Activated T-cell treated with anti-CD3 and anti-CD28 coated beads, Interleukin-2, amount 50 U/mL, for 4 hours (primary cell): ENCODE data around the gene ASIC2. TPM values are rescaled to one million over a fixed set of nuclear protein-coding genes. Genes with fewer than 3 reads are reported as not detected.

Experiments
- ATAC-seq, 2 donors: fragments of 200-7000 bp; cut with Tn5 transposase; one replicate each; pipeline ENCODE4 v1.10.0; 2021
- DNase-seq: peaks from one replicate; pipeline ENCODE4 v3.0.0-alpha.2; 2020
- H3K27me3 Mint-ChIP-seq: one replicate; pipeline ENCODE4 v1.8.0; 2021; ENCODE audit warnings: low read depth, mixed read lengths
- H3K36me3 Mint-ChIP-seq: one replicate; pipeline ENCODE4 v1.8.0; 2022; ENCODE audit warnings: mixed read lengths; ENCODE audit not compliant: insufficient read depth
- H3K4me1 Mint-ChIP-seq: one replicate; pipeline ENCODE4 v1.8.0; 2021; ENCODE audit warnings: low read depth, mixed read lengths
- H3K4me3 Mint-ChIP-seq: one replicate; pipeline ENCODE4 v1.8.0; 2021; ENCODE audit warnings: mild to moderate bottlenecking, moderate library complexity, mixed read lengths
- H3K9me3 Mint-ChIP-seq: one replicate; pipeline ENCODE4 v1.8.0; 2021; ENCODE audit warnings: mixed read lengths
- total RNA-seq, 3 donors: library from RNA; stranded (reverse); gene quantifications; one replicate each; pipeline ENCODE4 v1.2.1, GENCODE V29; 2021

ASIC2 gene
- total RNA-seq, 3 donors from 2014 or later, result not detected

GRCh38 chr17:33218698-33219601, 74.1 kb downstream of the ASIC2 start:
- ATAC-seq (no peak), DNase-seq (no peak)
- Mint-ChIP-seq H3K9me3 (no peaks in the 10 kb centered on the region), H3K4me1 (no peaks in the 10 kb centered on the region), H3K27me3 (peaks cover 12% of the 10 kb centered on the region), H3K4me3 (no peak overlapping the region), H3K36me3 (no peaks in the 10 kb centered on the region)

DNA sequence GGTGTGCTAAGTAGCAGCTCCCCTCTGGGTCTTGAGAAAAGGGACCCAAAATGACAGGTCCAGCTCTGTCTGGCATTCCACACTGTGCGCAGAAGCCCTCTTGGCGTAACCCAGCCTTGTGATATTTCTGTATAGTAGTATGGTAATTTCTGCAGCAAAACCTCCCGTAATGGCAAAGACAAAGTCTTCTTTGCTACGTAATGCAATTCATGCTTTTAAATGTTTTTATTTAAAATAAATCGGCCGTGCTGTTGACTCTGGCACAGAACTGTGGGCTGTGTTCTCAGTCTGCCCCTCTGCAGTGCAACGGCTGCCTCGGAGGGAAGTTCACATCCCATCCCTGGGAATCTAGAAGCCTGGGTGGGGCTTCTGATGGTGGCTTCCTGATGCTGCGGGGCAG, 75.2 kb downstream of the ASIC2 start:
- no peak overlapping the region for H3K4me3 Mint-ChIP-seq
- H3K36me3 Mint-ChIP-seq, result no peaks in the 10 kb centered on the region
- H3K27me3 Mint-ChIP-seq, result peaks cover 12% of the 10 kb centered on the region

GRCh38 chr17:33214996-33215395, 78.1 kb downstream of the ASIC2 start:
- no peak overlapping the region for H3K4me3 Mint-ChIP-seq
- H3K9me3 Mint-ChIP-seq, result no peaks in the 10 kb centered on the region
- H3K4me1 Mint-ChIP-seq, result no peaks in the 10 kb centered on the region
- H3K27me3 Mint-ChIP-seq, result peaks cover 18% of the 10 kb centered on the region
- H3K36me3 Mint-ChIP-seq, result no peaks in the 10 kb centered on the region
- no peak for DNase-seq
- no peak for ATAC-seq

More for the DNA sequence above, 75.2 kb downstream of the ASIC2 start:
- no peak for ATAC-seq
- Mint-ChIP-seq H3K9me3 (no peaks in the 10 kb centered on the region), H3K4me1 (no peaks in the 10 kb centered on the region)
- no peak for DNase-seq

- Mint-ChIP-seq H3K36me3 (no peaks in the 10 kb centered on the region), H3K4me1 (no peaks in the 10 kb centered on the region), H3K27me3 (peaks cover 15% of the 10 kb centered on the region), H3K4me3 (no peak overlapping the region), H3K9me3 (no peaks in the 10 kb centered on the region)
- DNase-seq, result no peak
- no peak for ATAC-seq
Measured at GRCh38 chr17:33210285-33210684, 82.8 kb downstream of the ASIC2 start.

DNA sequence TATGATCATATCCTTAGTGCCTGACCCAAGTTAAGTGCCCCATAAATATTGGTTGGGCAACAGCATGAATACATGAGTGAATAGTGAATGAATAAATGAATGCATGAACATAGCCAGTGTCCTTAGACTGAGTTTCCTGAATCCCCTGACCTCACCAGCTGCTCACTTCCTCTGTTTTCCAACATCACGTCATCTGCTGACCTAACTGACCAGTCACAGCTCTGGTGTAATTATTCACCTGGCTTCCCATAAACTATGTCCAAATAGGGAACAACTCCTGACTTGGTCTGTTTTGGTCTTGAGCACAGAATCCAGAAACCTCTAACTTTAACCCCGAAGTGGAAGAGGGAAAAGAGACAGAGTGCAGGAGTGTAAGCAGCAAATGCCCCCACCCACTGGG, 83.4 kb downstream of the ASIC2 start:
- no peaks in the 10 kb centered on the region for H3K4me1 Mint-ChIP-seq
- H3K4me3 Mint-ChIP-seq, result no peak overlapping the region
- ATAC-seq (no peak), DNase-seq (no peak)
- H3K27me3 Mint-ChIP-seq, result peaks cover 16% of the 10 kb centered on the region
- H3K36me3 Mint-ChIP-seq, result no peaks in the 10 kb centered on the region
- H3K9me3 Mint-ChIP-seq, result no peaks in the 10 kb centered on the region

- Mint-ChIP-seq H3K4me3 (no peak overlapping the region), H3K36me3 (no peaks in the 10 kb centered on the region), H3K9me3 (no peaks in the 10 kb centered on the region), H3K4me1 (no peaks in the 10 kb centered on the region), H3K27me3 (peaks cover 19% of the 10 kb centered on the region)
- ATAC-seq, result no peak
- no peak for DNase-seq
Measured at GRCh38 chr17:33207231-33207630, 85.9 kb downstream of the ASIC2 start.

DNA sequence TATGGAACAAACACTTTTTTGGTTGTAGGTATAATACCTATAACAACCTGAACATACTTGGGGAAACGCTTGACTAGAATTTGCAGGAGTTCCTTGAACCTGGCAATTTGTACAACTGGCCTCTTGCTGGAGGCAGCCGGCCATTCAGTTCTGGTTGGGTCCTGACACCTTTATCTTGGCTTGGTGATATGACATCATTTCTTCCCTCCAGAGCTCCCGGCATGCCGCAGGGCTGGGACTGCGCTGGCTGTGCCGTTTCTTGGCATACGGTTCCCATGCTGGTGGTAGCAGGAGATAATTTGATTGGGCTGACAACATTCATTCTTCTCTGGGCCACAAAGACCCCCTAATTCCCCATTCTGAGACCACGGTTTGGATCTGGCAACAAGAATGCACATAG, 87.5 kb downstream of the ASIC2 start:
- Mint-ChIP-seq H3K27me3 (peaks cover 13% of the 10 kb centered on the region), H3K4me3 (no peak overlapping the region), H3K36me3 (no peaks in the 10 kb centered on the region), H3K9me3 (no peaks in the 10 kb centered on the region), H3K4me1 (no peaks in the 10 kb centered on the region)
- no peak for DNase-seq
- no peak for ATAC-seq

GRCh38 chr17:33204701-33205100, 88.4 kb downstream of the ASIC2 start:
- H3K4me1 Mint-ChIP-seq, result no peaks in the 10 kb centered on the region
- DNase-seq, result no peak
- no peaks in the 10 kb centered on the region for H3K9me3 Mint-ChIP-seq
- ATAC-seq, result no peak
- peaks cover 11% of the 10 kb centered on the region for H3K27me3 Mint-ChIP-seq
- H3K4me3 Mint-ChIP-seq, result no peak overlapping the region
- H3K36me3 Mint-ChIP-seq, result no peaks in the 10 kb centered on the region

- Mint-ChIP-seq H3K36me3 (no peaks in the 10 kb centered on the region), H3K4me3 (no peak overlapping the region), H3K27me3 (peaks cover 9% of the 10 kb centered on the region), H3K4me1 (no peaks in the 10 kb centered on the region), H3K9me3 (no peaks in the 10 kb centered on the region)
- no peak for ATAC-seq
- no peak for DNase-seq
Measured at GRCh38 chr17:33204156-33204555, 88.9 kb downstream of the ASIC2 start.

DNA sequence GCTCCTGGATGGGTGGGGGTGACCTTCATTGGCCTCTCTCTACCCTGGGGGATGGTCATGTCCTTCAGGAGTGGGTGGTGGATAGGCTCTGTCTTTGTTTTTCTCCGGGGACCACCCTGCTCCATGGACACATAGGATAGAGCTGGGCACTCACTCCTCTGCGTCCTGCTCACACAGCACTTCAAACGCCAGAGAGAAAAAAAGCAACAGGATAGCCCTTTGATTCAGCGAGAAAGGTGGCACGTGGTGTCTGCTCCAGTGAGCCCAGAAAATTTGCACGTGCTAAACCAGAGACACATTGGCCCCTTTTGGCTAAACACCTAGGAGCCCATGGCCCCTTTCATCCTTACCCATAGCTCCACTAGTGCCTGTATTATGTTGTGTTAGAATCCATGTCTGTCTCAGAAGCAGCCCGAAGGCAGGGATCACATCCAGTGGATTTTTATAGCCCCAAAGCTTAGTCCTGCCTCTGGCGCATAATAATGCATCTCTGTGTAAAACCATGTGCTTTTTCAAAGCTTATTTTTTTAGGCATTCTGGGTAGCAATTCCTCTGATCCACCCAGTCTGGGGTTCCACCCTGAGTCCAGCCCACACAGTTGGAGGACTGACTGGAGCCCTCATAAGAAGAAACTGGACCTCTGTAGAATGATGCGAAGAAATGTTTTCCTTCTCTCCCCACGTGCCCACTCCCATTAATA, 90.1 kb downstream of the ASIC2 start:
- no peak for ATAC-seq
- H3K36me3 Mint-ChIP-seq, result no peaks in the 10 kb centered on the region
- H3K4me1 Mint-ChIP-seq, result no peaks in the 10 kb centered on the region
- no peaks in the 10 kb centered on the region for H3K9me3 Mint-ChIP-seq
- H3K4me3 Mint-ChIP-seq, result no peak overlapping the region
- DNase-seq, result no peak
- H3K27me3 Mint-ChIP-seq, result peaks cover 9% of the 10 kb centered on the region

GRCh38 chr17:33202021-33202420, 91.1 kb downstream of the ASIC2 start:
- ATAC-seq (no peak), DNase-seq (no peak)
- Mint-ChIP-seq H3K27me3 (peaks cover 9% of the 10 kb centered on the region), H3K9me3 (no peaks in the 10 kb centered on the region), H3K4me3 (no peak overlapping the region), H3K36me3 (no peaks in the 10 kb centered on the region), H3K4me1 (no peaks in the 10 kb centered on the region)

- H3K9me3 Mint-ChIP-seq, result no peaks in the 10 kb centered on the region
- DNase-seq (no peak), ATAC-seq (no peak)
- no peak overlapping the region for H3K4me3 Mint-ChIP-seq
- peaks cover 9% of the 10 kb centered on the region for H3K27me3 Mint-ChIP-seq
- no peaks in the 10 kb centered on the region for H3K4me1 Mint-ChIP-seq
- H3K36me3 Mint-ChIP-seq, result no peaks in the 10 kb centered on the region
Measured at GRCh38 chr17:33201283-33201682, 91.8 kb downstream of the ASIC2 start.

DNA sequence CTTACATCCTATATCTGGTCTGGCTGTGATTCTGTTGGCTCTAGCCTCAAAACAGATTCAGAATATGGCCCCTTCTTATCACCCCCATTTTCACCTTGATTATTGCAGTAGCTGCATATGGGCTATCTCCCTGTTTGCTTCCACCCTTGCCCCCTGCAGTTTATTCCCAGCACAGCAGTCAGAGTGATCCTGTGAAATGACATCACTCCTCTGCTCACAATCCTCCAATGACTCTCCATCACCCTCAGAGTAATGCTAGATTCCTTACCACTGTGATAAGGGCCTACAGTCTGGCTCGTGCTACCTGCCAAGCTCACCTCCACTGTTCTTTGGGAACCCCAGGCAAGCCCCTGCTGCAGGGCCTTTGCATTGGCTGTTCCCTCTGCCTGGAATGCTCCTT, 92.5 kb downstream of the ASIC2 start:
- H3K4me1 Mint-ChIP-seq, result no peaks in the 10 kb centered on the region
- H3K36me3 Mint-ChIP-seq, result no peaks in the 10 kb centered on the region
- peaks cover 9% of the 10 kb centered on the region for H3K27me3 Mint-ChIP-seq
- DNase-seq (no peak), ATAC-seq (no peak)
- H3K4me3 Mint-ChIP-seq, result no peak overlapping the region
- no peaks in the 10 kb centered on the region for H3K9me3 Mint-ChIP-seq

DNA sequence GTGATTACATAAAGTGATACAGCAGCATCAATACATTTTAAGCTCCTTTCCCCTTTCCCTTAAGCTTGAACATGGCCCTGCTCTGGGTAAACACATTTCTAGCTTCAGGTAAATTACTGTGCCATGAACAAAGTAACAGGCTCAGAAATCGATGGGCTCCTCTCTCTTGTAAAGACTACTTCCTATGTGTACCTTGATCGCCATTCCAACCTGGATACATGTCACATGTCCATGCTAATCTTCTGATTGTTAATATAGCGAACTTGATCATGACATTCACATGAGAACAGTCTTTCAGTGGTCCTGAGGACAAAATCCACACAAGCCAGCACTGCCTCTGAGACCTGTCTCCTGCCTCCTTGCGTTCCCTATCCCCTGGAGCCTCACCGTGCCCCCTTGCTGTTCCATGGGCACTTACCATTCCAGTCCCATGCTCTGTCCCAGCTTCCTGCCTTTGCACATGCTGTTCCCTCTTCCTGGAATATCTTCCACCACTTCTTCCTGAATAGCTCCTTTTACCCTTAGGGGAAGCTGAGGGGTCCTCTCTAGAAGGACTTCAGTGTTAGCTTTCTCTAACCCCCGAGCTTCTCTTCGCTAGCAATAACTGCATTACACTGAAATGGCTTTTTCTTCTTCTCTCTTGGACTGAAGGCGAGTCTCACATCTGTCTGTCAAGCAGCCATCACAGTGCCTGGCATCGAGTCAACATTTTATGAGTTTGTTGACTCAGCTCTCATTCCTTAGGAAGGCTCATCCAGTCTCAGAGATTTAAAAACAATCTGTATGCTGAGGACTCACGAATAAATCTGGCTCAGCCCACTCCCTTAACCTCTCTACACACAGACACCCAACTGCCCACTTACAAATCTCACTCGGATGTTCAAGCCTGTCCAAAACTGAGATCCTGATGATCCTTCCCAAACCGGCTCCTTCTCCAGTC, 93.3 kb downstream of the ASIC2 start:
- DNase-seq, result no peak
- Mint-ChIP-seq H3K4me3 (no peak overlapping the region), H3K27me3 (peaks cover 9% of the 10 kb centered on the region), H3K36me3 (no peaks in the 10 kb centered on the region), H3K9me3 (no peaks in the 10 kb centered on the region), H3K4me1 (no peaks in the 10 kb centered on the region)
- no peak for ATAC-seq
